NB4 (cell line): ENCODE measurements around the gene ZC3H7A.
"Not testable (repeated sequence)": the region's sequence is repeated elsewhere in the genome, so short reads cannot be mapped to it uniquely, and the experiment has no call there.

Experiments used
- DNase-seq: peaks from one replicate; pipeline ENCODE4 v3.0.0; 2010; ENCODE audit warnings: low read depth
- H3K4me3 ChIP-seq: one replicate; pipeline ENCODE4 v1.5.1; 2011; ENCODE audit warnings: mild to moderate bottlenecking, low read depth, low read length, moderate library complexity
- CTCF ChIP-seq: IDR thresholded peaks from one replicate; pipeline ENCODE4 v1.5.1; 2012; ENCODE audit warnings: low read depth, low read length
- MAX ChIP-seq: IDR thresholded peaks from 2 replicates; pipeline ENCODE4 v1.6.1; 2011; ENCODE audit warnings: low read depth, low read length
- MYC ChIP-seq: IDR thresholded peaks from 2 replicates; pipeline ENCODE4 v1.6.1; 2011; ENCODE audit warnings: low read depth, low read length
- POLR2A ChIP-seq: IDR thresholded peaks from 2 replicates; pipeline ENCODE4 v1.6.1; 2011; ENCODE audit warnings: mild to moderate bottlenecking; ENCODE audit not compliant: insufficient read length; ENCODE audit errors: extremely low read depth

The ZC3H7A gene

GRCh38 chr16:11836650-11837244, 39.7 kb upstream of the ZC3H7A start:
- no peak for TF ChIP-seq POLR2A
- TF ChIP-seq MAX, result no peak
- TF ChIP-seq CTCF, result no peak
- TF ChIP-seq MYC, result no peak
- no peak overlapping the region for H3K4me3 ChIP-seq
- DNase-seq, result no peak

GRCh38 chr16:11835891-11836649, 39.0 kb upstream of the ZC3H7A start:
- no peak for TF ChIP-seq MYC
- peak; percentile 14 for TF ChIP-seq POLR2A
- no peak overlapping the region for H3K4me3 ChIP-seq
- DNase-seq, result no peak

- TF ChIP-seq POLR2A (no peak), MAX (no peak), CTCF (no peak), MYC (no peak)
These were observed 38.3 kb upstream of the ZC3H7A start for GRCh38 chr16:11835309-11835708.

GRCh38 chr16:11833951-11834695, 37.1 kb upstream of the ZC3H7A start:
- DNase-seq, result peak; percentile 73
- TF ChIP-seq MYC, result no peak
- TF ChIP-seq CTCF, result no peak
- no peak for TF ChIP-seq MAX
- no peak for TF ChIP-seq POLR2A
- H3K4me3 ChIP-seq, result no peak overlapping the region

More at GRCh38 chr16:11835309-11835708, 38.3 kb upstream of the ZC3H7A start:
- H3K4me3 ChIP-seq, result no peak overlapping the region
- DNase-seq, result no peak

GRCh38 chr16:11828696-11829095, 31.6 kb upstream of the ZC3H7A start:
- no peak for DNase-seq
- TF ChIP-seq MYC, result no peak
- TF ChIP-seq MAX, result no peak
- no peak for TF ChIP-seq CTCF
- no peak for TF ChIP-seq POLR2A
- H3K4me3 ChIP-seq, result no peak overlapping the region

- DNase-seq, result peak; percentile 47
- not testable (repeated sequence) for H3K4me3 ChIP-seq
These were observed 28.6 kb upstream of the ZC3H7A start for GRCh38 chr16:11825520-11826165.
